Adrenal gland (tissue), 12 donors: Measurements from ENCODE around the gene SLC39A1. TPM values are rescaled to one million over a fixed set of nuclear protein-coding genes. Genes with fewer than 3 reads are reported as not detected.

Experiments
- DNase-seq, 7 donors: peaks; one replicate each; pipeline ENCODE4 v3.0.0-alpha.2; 2019 to 2020
- H3K27ac ChIP-seq, 5 donors: fragments of 200-600 bp; sonication (generic) in 4 of 5; 1 replicate in 3 of 5; 2 replicates in 2 of 5; pipeline versions ENCODE4 v1.5.1 to v1.8.0; 2016 to 2020; ENCODE audit warnings: mild to moderate bottlenecking in 1 of 5
- H3K27me3 ChIP-seq: fragments of 200-600 bp; 2 replicates; pipeline ENCODE4 v1.8.0; 2021
- H3K36me3 ChIP-seq, 2 donors: fragments of 200-600 bp; replicated peaks in 1 of 2; 1 replicate in 1 of 2; 2 replicates in 1 of 2; pipeline versions ENCODE4 v1.5.1 to v1.8.0; 2018 to 2022
- H3K4me1 ChIP-seq, 2 donors: fragments of 200-600 bp; replicated peaks in 1 of 2; 1 replicate in 1 of 2; 2 replicates in 1 of 2; pipeline versions ENCODE4 v1.5.1 to v1.8.0; 2018 to 2021
- H3K4me3 ChIP-seq, 4 donors: fragments of 200-600 bp; sonication (generic) in 3 of 4; one replicate each; pipeline ENCODE4 v1.5.1; 2016 to 2018
- H3K9me3 ChIP-seq, 3 donors: fragments of 200-600 bp; sonication (generic) in 1 of 3; replicated peaks in 1 of 3; 1 replicate in 2 of 3; 2 replicates in 1 of 3; pipeline versions ENCODE4 v1.5.1 to v1.8.0; 2016 to 2021
- CTCF ChIP-seq, 6 experiments: fragments of 450-650 bp in 4 of 6; fragments of 200-600 bp in 2 of 6; sonication (generic) in 1 of 6; IDR thresholded peaks; 1 replicate in 5 of 6; 2 replicates in 1 of 6; pipeline versions ENCODE4 v1.5.1 to v1.8.0; 2016 to 2021; ENCODE audit warnings: antibody characterized with exemption in 6 of 6, mild to moderate bottlenecking in 2 of 6, moderate library complexity in 1 of 6
- POLR2A ChIP-seq, 2 donors: fragments of 450-650 bp; IDR thresholded peaks; one replicate each; pipeline ENCODE4 v1.6.1; 2017; ENCODE audit warnings: antibody characterized with exemption in 2 of 2, mild to moderate bottlenecking in 2 of 2, moderate library complexity in 1 of 2
- WGBS, 4 donors: extraction: QIAGEN DNeasy Blood & Tissue Kit in 2 of 4; methylation state at CpG; one replicate each; pipeline versions ENCODE4 v1.1.5 to v1.1.7; 2013 to 2017; 5-methylcytosine and 5-hydroxymethylcytosine counted together
- intact Hi-C, 2 donors: fragments of 100-400 bp; cut with DNase I; formaldehyde crosslinking; loops; one replicate each; pipeline versions ENCODE4 v1.14.1 to v1.15.0; 2022 to 2023
- polyA plus RNA-seq, 3 donors: library from polyadenylated mRNA; stranded (reverse); fragments of 200-250 nt in 2 of 3; fragments of 350-450 nt in 1 of 3; fragmentation: Illumina TruSeq in 1 of 3; extraction: RNeasy Lipid Tissue Mini Kit (QIAGEN cat#74804) in 1 of 3; gene quantifications; one replicate each; pipeline ENCODE4 v1.2.3, GENCODE V29; 2013 to 2014
- total RNA-seq, 9 donors: library from RNA; depleted of rRNA in 4 of 9; stranded (reverse); fragments of >200 nt in 4 of 9; fragments of 120-200 nt in 1 of 9; fragmentation: NEBNext Ultra II Directional in 1 of 9; extraction: Animal tissue kit (Norgen Biotek cat#: 25700) in 1 of 9; gene quantifications; one replicate each; pipeline versions ENCODE4 v1.1.0 to v1.2.4, GENCODE V29; 2013 to 2023
- donor health status: healthy with polysubstance abuse.
- donor health status: Bipolar disorder and iron deficiency.
- donor health status: DM: yes; HTN: yes; CAD: no.
- donor health status: DM: no; HTN: no; CAD: no.
- donor health status: DM: no; HTN: no; CAD: no.
- donor health status: DM: yes; HTN: yes; CAD: no.

The SLC39A1 gene
- total and polyA plus RNA-seq, 12 donors: 29.1 to 173 (median 112) TPM

GRCh38 chr1:153958111-153958960, 5.0 kb downstream of the SLC39A1 start, which contains the start of gene CRTC2:
CRTC2 (minus strand) TSS chr1:153958612; CDS start chr1:153958497, 115 bp downstream.
- peak within 1 kb of the TSS; percentile 66 to 92 (median 83) for H3K4me3 ChIP-seq
- DNase-seq: peak; percentile 98 to 100 (median 99)
- H3K27ac ChIP-seq: peak within 1 kb of the TSS; percentile 78 to 93 (median 82)
- peaks cover 0 to 22% of the 10 kb centered on the region in 2 donors for H3K36me3 ChIP-seq
- H3K27me3 ChIP-seq: no peaks in the 10 kb centered on the region
- peaks cover 28 to 53% of the 10 kb centered on the region in 2 donors for H3K4me1 ChIP-seq
- intact Hi-C loops: no loop called here
- no peaks in the 10 kb centered on the region for H3K9me3 ChIP-seq
- WGBS, 4 donors: 0 to 1% (median 1%) methylated on average over 36 to 74 of the region's 75 CpGs
- peak; percentile 45 to 79 for TF ChIP-seq POLR2A (IDR thresholded peaks at IDR 0.05)
- TF ChIP-seq CTCF (IDR thresholded peaks at IDR 0.05): no peak

GRCh38 chr1:153957744-153958110, 5.6 kb downstream of the SLC39A1 start:
- Histone ChIP-seq H3K27me3 (no peaks in the 10 kb centered on the region), H3K4me3 (peak overlapping the region; percentile 64 to 85 (median 74)), H3K9me3 (no peaks in the 10 kb centered on the region), H3K27ac (peak overlapping the region; percentile 78 to 93 (median 82)), H3K4me1 (peaks cover 28 to 53% of the 10 kb centered on the region in 2 donors), H3K36me3 (peaks cover 0 to 28% of the 10 kb centered on the region in 2 donors)
- no peak for DNase-seq
- no peak for TF ChIP-seq CTCF (IDR thresholded peaks at IDR 0.05)
- no peak for TF ChIP-seq POLR2A (IDR thresholded peaks at IDR 0.05)
- 0 to 3% (median 1%) methylated on average over 10 to 13 of the region's 13 CpGs for WGBS, 4 donors
- intact Hi-C loops: no loop called here

GRCh38 chr1:153956997-153957715, 6.2 kb downstream of the SLC39A1 start:
- 24 to 38% (median 34%) methylated on average over 6 of the region's 6 CpGs for WGBS, 4 donors
- Histone ChIP-seq H3K27me3 (no peaks in the 10 kb centered on the region), H3K9me3 (no peaks in the 10 kb centered on the region), H3K4me3 (peak overlapping the region in 3 of 4 donors; percentile 64 to 85 (median 81)), H3K27ac (peak overlapping the region in 4 of 5 donors; percentile 82 to 93 (median 87)), H3K4me1 (peaks cover 23 to 50% of the 10 kb centered on the region in 2 donors), H3K36me3 (peaks cover 0 to 34% of the 10 kb centered on the region in 2 donors)
- intact Hi-C loops: no loop called here
- TF ChIP-seq CTCF (IDR thresholded peaks at IDR 0.05): no peak
- no peak for TF ChIP-seq POLR2A (IDR thresholded peaks at IDR 0.05)
- no peak for DNase-seq

GRCh38 chr1:153954826-153955225, 8.5 kb downstream of the SLC39A1 start:
- peaks cover 21 to 40% of the 10 kb centered on the region in 2 donors for H3K4me1 ChIP-seq
- peaks cover 0 to 41% of the 10 kb centered on the region in 2 donors for H3K36me3 ChIP-seq

More at GRCh38 chr1:153954826-153955225, 8.5 kb downstream of the SLC39A1 start:
- no peak for DNase-seq
- intact Hi-C loops: loop anchor here in 1 of 2 donors (5.0 kb wide), 1 partner anchor 43 kb away; no protein-coding TSS in a partner anchor
- Histone ChIP-seq H3K4me3 (no peak overlapping the region), H3K27me3 (no peaks in the 10 kb centered on the region), H3K27ac (peak overlapping the region in 2 of 5 donors; percentile 32 to 40), H3K9me3 (no peaks in the 10 kb centered on the region)
- 84 to 94% (median 92%) methylated on average over 10 of the region's 10 CpGs for WGBS, 4 donors
- TF ChIP-seq CTCF (IDR thresholded peaks at IDR 0.05) (no peak), POLR2A (IDR thresholded peaks at IDR 0.05) (no peak)
